PFSK-1 (cell line): ENCODE measurements around the gene CNKSR2.

Experiments used
- POLR2AphosphoS5 ChIP-seq: IDR thresholded peaks from 2 replicates; pipeline ENCODE4 v1.6.1; 2012; ENCODE audit warnings: low read depth, mild to moderate bottlenecking, control low read depth, low read length, moderate library complexity
- SIN3A ChIP-seq: IDR thresholded peaks from 2 replicates; pipeline ENCODE4 v1.6.1; 2012; ENCODE audit warnings: mild to moderate bottlenecking, low read length, moderate library complexity, borderline replicate concordance; ENCODE audit not compliant: insufficient read depth

DNA sequence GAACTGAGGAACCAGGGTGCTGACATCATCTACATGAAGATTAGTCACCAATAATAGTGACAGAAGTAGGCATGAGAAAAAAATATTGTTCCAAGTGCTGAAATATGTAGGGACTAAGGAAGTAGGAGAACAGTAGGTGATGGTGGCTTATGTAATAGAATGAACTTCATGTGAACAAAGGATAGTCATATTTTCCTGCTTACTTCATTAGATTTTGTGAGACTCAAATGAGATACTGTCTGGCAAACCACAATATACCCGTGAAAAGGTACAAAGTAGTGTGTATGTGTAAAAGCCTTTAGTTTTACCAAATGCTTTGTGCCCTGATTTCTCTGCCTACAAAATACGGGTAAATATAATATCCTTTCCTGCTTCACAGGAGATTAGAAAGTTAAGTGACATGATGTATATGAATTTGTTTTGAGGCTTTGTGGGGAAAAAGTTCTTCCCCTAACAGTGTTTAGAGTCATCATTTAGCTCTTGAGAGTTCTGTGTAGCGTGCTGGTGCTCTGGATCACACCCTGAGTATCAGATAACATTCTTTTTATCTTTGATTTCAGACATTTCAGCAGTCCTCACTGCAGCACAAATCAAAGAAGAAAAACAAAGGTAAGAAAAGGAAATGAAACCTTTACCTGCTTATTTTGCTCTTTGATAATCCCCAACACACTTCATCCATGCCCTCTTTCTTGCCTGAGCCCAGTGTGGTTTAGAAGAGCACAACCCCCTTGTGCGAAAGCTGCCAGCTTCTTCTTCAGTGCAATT is 216.0 kb downstream of the CNKSR2 start:
- no peak for TF ChIP-seq POLR2AphosphoS5
- no peak for TF ChIP-seq SIN3A
